HUES48 (cell line): ENCODE data around the gene SLC45A1.

Experiments
- H3K27ac ChIP-seq: one replicate; pipeline ENCODE4 v1.7.0; 2013; ENCODE audit warnings: low read depth, low read length, inconsistent platforms
- H3K27me3 ChIP-seq: 2 replicates; pipeline ENCODE4 v1.6.1; 2013; ENCODE audit warnings: mild to moderate bottlenecking, low read length; ENCODE audit not compliant: control insufficient read depth, insufficient read depth
- H3K36me3 ChIP-seq: 2 replicates; pipeline ENCODE4 v1.6.1; 2013; ENCODE audit warnings: low read length; ENCODE audit not compliant: control insufficient read depth, insufficient read depth
- H3K4me1 ChIP-seq: 2 replicates; pipeline ENCODE4 v1.6.1; 2013; ENCODE audit warnings: mild to moderate bottlenecking, low read length; ENCODE audit not compliant: control insufficient read depth, insufficient read depth
- H3K4me3 ChIP-seq: 2 replicates; pipeline ENCODE4 v1.5.1; 2013; ENCODE audit warnings: mild to moderate bottlenecking, low read depth, low read length
- H3K9ac ChIP-seq: 2 replicates; pipeline ENCODE4 v1.6.1; 2013; ENCODE audit warnings: mild to moderate bottlenecking, low read depth, low read length, moderate library complexity
- H3K9me3 ChIP-seq: 2 replicates; pipeline ENCODE4 v1.6.1; 2013; ENCODE audit warnings: low read length; ENCODE audit not compliant: control insufficient read depth, insufficient read depth

SLC45A1 gene

GRCh38 chr1:8357329-8358101 is 39.6 kb downstream of the SLC45A1 start:
- Histone ChIP-seq H3K27me3 (no peaks in the 10 kb centered on the region), H3K27ac (no peak overlapping the region), H3K9ac (no peak overlapping the region), H3K4me3 (no peak overlapping the region), H3K9me3 (no peaks in the 10 kb centered on the region), H3K36me3 (peaks cover 94% of the 10 kb centered on the region), H3K4me1 (no peaks in the 10 kb centered on the region)

DNA sequence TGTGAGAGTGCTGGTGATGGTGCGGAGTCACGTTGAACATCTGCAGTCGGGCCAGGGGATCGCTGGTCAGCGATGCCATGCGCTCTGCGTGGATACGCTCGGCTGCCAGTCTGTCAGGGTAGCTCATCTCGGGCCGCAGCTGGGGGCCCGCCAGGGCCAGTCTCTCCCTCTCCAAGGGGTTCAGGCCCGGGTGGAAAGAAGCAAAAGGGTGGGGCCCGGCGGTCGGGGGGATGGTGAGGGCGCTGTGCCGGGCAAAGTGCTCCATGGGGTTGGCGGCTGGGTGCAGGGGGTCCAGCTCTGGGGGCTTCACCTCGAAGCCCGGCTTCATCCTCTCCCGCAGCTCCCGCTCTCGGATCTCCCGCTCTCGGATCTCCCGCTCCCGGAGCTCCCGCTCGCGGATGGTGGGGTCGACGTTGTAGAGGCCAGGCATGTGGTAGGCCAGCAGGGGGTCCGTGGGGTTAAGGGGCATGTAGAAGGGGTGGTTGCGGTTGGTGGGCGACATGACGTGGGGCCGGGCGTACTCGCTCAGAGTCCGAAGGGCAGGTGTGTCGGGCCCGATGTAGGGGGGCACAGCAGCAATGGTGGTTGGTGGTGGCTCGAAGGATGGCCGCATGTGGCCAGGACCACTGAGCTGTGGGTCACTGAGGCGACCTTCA is 40.5 kb downstream of the SLC45A1 start:
- Histone ChIP-seq H3K9ac (no peak overlapping the region), H3K9me3 (no peaks in the 10 kb centered on the region), H3K36me3 (peaks cover 94% of the 10 kb centered on the region), H3K27ac (no peak overlapping the region), H3K4me3 (no peak overlapping the region), H3K27me3 (no peaks in the 10 kb centered on the region), H3K4me1 (no peaks in the 10 kb centered on the region)

GRCh38 chr1:8358897-8359616 is 41.1 kb downstream of the SLC45A1 start:
- Histone ChIP-seq H3K4me1 (no peaks in the 10 kb centered on the region), H3K9me3 (no peaks in the 10 kb centered on the region), H3K27me3 (no peaks in the 10 kb centered on the region), H3K4me3 (no peak overlapping the region), H3K27ac (no peak overlapping the region), H3K9ac (no peak overlapping the region), H3K36me3 (peaks cover 94% of the 10 kb centered on the region)

DNA sequence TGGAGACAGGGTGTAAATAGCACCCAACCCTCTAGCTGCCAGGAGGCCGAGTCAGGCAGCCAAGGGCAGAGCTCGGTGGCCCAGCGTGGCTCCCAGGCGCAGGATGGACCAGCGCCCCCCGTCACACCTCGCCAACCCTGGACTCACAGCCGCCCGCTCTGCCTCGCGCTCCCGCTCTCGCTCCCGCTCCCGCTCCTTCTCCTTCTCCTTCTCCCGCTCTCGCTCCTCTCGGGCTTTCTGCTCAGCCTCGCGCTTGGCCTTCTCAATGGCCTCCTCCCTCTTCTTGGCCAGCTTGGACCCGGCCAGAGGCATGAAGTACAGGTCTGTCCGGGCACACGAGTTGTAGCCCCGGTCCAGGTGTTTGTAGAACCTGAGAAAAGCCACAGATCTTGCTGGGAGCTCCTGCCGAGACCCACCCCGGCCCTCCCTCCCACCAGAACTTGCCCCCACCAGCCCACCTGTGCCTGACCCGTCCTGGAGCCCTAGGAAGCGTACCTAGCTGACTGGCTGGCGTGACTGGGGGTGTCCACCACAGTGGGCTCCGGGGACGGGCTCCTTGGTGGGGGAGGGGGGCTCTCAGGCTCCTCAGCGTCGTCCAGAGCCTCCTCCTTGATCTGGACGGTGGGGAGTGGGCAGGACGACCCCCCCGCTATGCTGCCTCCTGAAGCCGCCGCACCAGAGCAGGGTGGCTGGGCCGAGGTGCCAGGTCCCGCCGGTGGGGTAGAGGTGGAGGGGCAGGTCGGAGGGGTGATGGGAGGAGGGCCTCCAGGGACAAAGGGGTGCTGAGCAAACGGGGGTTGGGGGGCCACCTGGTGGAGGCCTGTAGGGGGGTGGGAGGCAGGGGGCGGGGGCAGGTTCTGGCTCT is 41.9 kb downstream of the SLC45A1 start:
- Histone ChIP-seq H3K36me3 (peaks cover 92% of the 10 kb centered on the region), H3K9me3 (no peaks in the 10 kb centered on the region), H3K9ac (no peak overlapping the region), H3K27ac (no peak overlapping the region), H3K27me3 (no peaks in the 10 kb centered on the region), H3K4me3 (no peak overlapping the region), H3K4me1 (no peaks in the 10 kb centered on the region)

DNA sequence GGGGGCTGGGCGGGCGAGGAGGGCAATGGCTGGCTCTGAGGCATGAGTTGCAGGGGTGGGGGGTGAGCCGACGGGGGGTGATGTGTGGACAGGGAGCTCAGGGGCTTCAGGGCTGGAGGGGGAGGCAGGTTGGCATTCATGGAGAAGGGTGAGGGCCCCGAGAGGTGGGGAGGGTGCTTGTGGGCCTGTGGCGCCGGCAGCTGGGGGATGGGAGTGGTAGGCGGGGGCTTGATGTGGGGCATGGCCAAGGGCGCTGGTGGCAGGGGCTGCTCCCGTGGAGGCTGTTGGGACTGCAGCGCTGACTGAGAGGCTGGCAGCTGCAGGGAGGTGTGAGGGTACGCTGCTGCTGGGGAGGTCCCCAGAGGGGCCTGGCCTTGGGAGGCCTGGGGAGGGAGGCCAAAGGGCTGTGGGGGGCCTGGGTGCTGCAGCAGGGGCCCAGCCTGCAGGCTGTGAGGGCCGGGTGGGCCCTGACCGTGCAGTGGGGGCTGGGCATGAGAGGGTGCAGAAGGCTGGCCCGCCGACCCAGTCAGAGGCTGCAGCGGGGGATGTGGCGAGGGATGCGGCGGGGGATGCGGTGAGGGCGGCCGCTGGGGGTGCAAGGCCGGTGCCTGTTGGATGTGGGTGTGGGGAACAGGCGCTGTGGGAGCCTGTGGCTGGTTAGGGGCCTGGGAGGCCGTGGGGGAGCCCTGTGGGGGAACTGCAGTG is 42.7 kb downstream of the SLC45A1 start:
- no peaks in the 10 kb centered on the region for H3K9me3 ChIP-seq
- H3K36me3 ChIP-seq: peaks cover 92% of the 10 kb centered on the region
- no peak overlapping the region for H3K27ac ChIP-seq
- no peak overlapping the region for H3K9ac ChIP-seq
- H3K4me1 ChIP-seq: no peaks in the 10 kb centered on the region
- no peaks in the 10 kb centered on the region for H3K27me3 ChIP-seq
- H3K4me3 ChIP-seq: no peak overlapping the region

DNA sequence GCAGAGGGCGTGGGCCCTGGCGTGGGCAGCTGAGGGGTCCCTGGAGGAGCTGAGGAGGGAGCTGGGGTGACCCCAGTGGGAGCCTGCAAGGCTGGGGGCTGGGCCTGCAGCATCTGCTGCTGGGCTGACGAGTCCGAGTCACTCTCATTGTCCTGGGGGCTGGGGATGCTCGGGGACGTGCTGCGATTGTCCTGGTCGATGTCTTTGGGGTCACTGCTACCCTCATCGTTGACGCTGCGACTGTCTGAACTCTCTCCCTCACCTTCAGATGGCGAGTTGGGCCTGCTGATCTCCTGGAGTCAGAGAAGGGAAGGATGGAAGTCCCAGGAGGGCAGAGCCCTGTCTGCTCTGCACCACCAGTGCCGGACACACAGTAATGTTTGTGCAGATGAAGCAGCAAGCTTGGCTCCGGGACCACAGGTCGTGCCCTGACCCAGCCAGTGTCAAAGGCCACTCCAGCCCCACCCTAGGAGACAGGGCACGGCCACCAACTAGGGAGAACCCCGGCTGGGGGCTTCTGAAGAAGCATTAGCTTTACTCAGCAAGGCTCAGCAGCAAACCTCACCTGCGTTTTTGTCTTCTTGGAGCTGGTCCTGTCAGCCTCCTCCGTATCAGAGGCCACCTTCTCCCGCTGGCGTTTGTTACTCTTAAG is 43.4 kb downstream of the SLC45A1 start:
- Histone ChIP-seq H3K4me3 (no peak overlapping the region), H3K9ac (no peak overlapping the region), H3K27me3 (no peaks in the 10 kb centered on the region), H3K27ac (no peak overlapping the region), H3K36me3 (peaks cover 92% of the 10 kb centered on the region), H3K9me3 (no peaks in the 10 kb centered on the region), H3K4me1 (no peaks in the 10 kb centered on the region)

DNA sequence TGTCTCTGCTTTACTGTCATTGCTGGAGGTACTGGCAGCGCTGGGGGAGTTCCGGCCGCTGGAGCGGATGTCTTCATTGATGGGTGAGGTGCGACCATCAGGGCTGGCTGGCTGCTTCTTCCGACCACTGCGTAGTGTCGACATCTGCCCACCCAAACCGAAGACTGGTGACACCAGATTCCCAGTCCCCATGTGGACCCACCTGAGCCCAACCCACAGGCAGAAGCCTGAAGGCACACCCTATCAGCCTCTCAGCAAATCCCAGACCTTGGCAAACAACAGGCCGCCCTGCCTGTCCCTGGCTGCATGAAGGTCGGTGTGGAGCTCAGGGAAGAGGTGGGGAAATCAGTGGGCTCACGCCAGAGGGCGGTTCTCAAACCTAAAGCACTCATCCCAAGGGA is 44.8 kb downstream of the SLC45A1 start:
- Histone ChIP-seq H3K4me3 (no peak overlapping the region), H3K9me3 (no peaks in the 10 kb centered on the region), H3K36me3 (peaks cover 79% of the 10 kb centered on the region), H3K27me3 (no peaks in the 10 kb centered on the region), H3K9ac (no peak overlapping the region), H3K27ac (no peak overlapping the region), H3K4me1 (no peaks in the 10 kb centered on the region)

DNA sequence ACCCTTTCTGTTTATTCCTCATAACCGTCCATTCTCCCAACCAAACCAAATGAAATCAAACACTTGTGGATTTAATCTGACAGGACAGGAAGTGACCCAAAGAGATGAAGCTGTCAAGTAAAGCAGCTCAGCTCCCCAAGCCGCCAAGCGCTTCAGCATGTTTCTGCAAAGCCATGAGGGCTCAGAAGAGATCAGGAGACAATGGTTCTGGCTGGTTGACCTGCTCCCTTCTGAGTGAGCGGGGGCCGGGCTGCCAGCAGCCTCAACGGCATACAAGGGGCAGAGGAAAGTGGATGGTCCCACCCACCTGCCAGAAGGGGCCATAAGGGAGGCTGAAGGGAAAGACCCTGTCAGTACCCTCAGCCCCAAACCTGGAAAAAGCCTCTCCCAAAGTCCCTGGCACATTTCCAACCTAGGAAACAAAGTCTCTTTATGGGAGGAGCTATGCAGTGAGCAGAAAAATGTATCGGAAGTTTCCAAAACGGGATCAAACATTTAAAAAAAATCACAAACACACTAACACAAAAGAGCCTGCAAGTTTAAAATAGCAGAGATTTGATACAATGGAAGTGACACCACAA is 45.4 kb downstream of the SLC45A1 start:
- H3K27ac ChIP-seq: no peak overlapping the region
- H3K27me3 ChIP-seq: no peaks in the 10 kb centered on the region
- no peaks in the 10 kb centered on the region for H3K9me3 ChIP-seq
- peaks cover 74% of the 10 kb centered on the region for H3K36me3 ChIP-seq
- H3K4me3 ChIP-seq: no peak overlapping the region
- H3K9ac ChIP-seq: no peak overlapping the region
- no peaks in the 10 kb centered on the region for H3K4me1 ChIP-seq

DNA sequence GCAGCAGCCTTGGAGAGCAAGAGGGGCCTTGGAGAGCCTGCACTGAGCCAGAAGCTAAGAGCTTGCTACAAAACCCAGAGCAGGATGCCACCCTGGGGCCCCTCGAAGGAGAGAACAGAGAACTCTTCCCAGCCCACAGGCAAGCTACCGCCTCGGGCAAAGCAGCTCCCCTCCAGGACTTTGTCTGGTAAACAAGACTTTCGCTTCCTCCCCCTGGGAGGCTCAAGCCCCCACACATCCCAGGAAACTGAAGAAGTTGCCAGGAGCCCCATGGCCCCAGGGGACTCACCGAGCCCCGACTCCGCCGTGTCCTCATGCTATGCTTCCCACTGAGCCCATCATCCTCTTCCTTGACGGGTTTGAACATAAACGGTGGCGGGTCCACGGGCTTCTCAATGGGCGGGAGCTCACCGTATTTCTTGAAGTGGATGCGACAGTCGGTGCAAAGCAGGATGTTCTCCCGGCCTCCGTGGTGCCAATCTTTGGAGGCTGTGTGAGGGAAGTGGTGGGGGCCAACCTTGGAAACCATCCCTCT is 45.9 kb downstream of the SLC45A1 start:
- Histone ChIP-seq H3K36me3 (peaks cover 68% of the 10 kb centered on the region), H3K9ac (no peak overlapping the region), H3K27me3 (no peaks in the 10 kb centered on the region), H3K27ac (no peak overlapping the region), H3K9me3 (no peaks in the 10 kb centered on the region), H3K4me1 (no peaks in the 10 kb centered on the region), H3K4me3 (no peak overlapping the region)
